ENCODE data around the gene UGT1A5.
"Not testable (repeated sequence)": the region's sequence is repeated elsewhere in the genome, so short reads cannot be mapped to it uniquely, and the experiment has no call there.

UGT1A5 gene

GRCh38 chr2:233740870-233741269 lies 28.2 kb downstream of the UGT1A5 start:
- no peak for TF ChIP-seq CTCF (IDR thresholded peaks at IDR 0.05; ENCODE audit: insufficient read depth, low read length, missing control alignments)
- CTCF ChIA-PET, result no interaction called here
- no peak for DNase-seq (ENCODE audit: low read depth, low spot score)
- no peak overlapping the region for H3K4me3 ChIP-seq (ENCODE audit: low read depth, low read length)
- POLR2A ChIA-PET, result no interaction called here

- ChIA-PET POLR2A (no interaction called here), CTCF (no interaction called here)
- no peak for TF ChIP-seq CTCF (IDR thresholded peaks at IDR 0.05; ENCODE audit: insufficient read depth, low read length, missing control alignments)
- no peak for DNase-seq (ENCODE audit: low read depth, low spot score)
- no peak overlapping the region for H3K4me3 ChIP-seq (ENCODE audit: low read depth, low read length)
Measured at GRCh38 chr2:233743464-233744259, 31.0 kb downstream of the UGT1A5 start.

GRCh38 chr2:233745073-233745755 lies 32.5 kb downstream of the UGT1A5 start:
- CTCF ChIA-PET, result no interaction called here
- POLR2A ChIA-PET, result no interaction called here
- no peak for DNase-seq (ENCODE audit: low read depth, low spot score)

GRCh38 chr2:233745838-233746237 lies 33.1 kb downstream of the UGT1A5 start:
- POLR2A ChIA-PET; DNase-seq (ENCODE audit: low read depth, low spot score); CTCF ChIA-PET; H3K4me3 ChIP-seq (ENCODE audit: low read depth, low read length): not testable (repeated sequence)

More at GRCh38 chr2:233745073-233745755, 32.5 kb downstream of the UGT1A5 start:
- TF ChIP-seq CTCF (IDR thresholded peaks at IDR 0.05; ENCODE audit: insufficient read depth, low read length, missing control alignments), result no peak
- no peak overlapping the region for H3K4me3 ChIP-seq (ENCODE audit: low read depth, low read length)

- CTCF ChIA-PET, result no interaction called here
- TF ChIP-seq CTCF (IDR thresholded peaks at IDR 0.05; ENCODE audit: insufficient read depth, low read length, missing control alignments), result no peak
- POLR2A ChIA-PET, result no interaction called here
- DNase-seq (ENCODE audit: low read depth, low spot score), result no peak
- H3K4me3 ChIP-seq (ENCODE audit: low read depth, low read length), result no peak overlapping the region
Measured at GRCh38 chr2:233746475-233747282, 34.0 kb downstream of the UGT1A5 start.

- POLR2A ChIA-PET, result no interaction called here
- DNase-seq (ENCODE audit: low read depth, low spot score), result no peak
- CTCF ChIA-PET, result no interaction called here
- TF ChIP-seq CTCF (IDR thresholded peaks at IDR 0.05; ENCODE audit: insufficient read depth, low read length, missing control alignments), result no peak
- no peak overlapping the region for H3K4me3 ChIP-seq (ENCODE audit: low read depth, low read length)
Measured at GRCh38 chr2:233747283-233747544, 34.5 kb downstream of the UGT1A5 start.

GRCh38 chr2:233750689-233751088 lies 38.0 kb downstream of the UGT1A5 start:
- DNase-seq (ENCODE audit: low read depth, low spot score); H3K4me3 ChIP-seq (ENCODE audit: low read depth, low read length); CTCF ChIA-PET; POLR2A ChIA-PET: not testable (repeated sequence)

- POLR2A ChIA-PET; DNase-seq (ENCODE audit: low read depth, low spot score); CTCF ChIA-PET; H3K4me3 ChIP-seq (ENCODE audit: low read depth, low read length): not testable (repeated sequence)
Measured at GRCh38 chr2:233751212-233752009, 38.7 kb downstream of the UGT1A5 start.
